Muscle layer of colon (tissue), 2 donors: ENCODE results near the gene GNLY.
A peak's percentile ranks its signal among the peaks of the same experiment; 100 is the strongest.

Source experiments
- H3K27ac ChIP-seq: one replicate; pipeline ENCODE4 v1.7.0; 2013; ENCODE audit warnings: low read depth, mild to moderate bottlenecking, low read length, moderate library complexity
- H3K27me3 ChIP-seq, 2 donors: one replicate each; pipeline ENCODE4 v1.7.0; 2013; ENCODE audit warnings: low read length in 2 of 2, mild to moderate bottlenecking in 2 of 2; ENCODE audit not compliant: insufficient read depth in 2 of 2, control insufficient read depth in 1 of 2
- H3K36me3 ChIP-seq: one replicate; pipeline ENCODE4 v1.7.0; 2013; ENCODE audit warnings: mild to moderate bottlenecking, low read length; ENCODE audit not compliant: insufficient read depth
- H3K4me1 ChIP-seq: one replicate; pipeline ENCODE4 v1.7.0; 2013; ENCODE audit warnings: mild to moderate bottlenecking, low read length; ENCODE audit not compliant: insufficient read depth
- H3K4me3 ChIP-seq, 2 donors: one replicate each; pipeline ENCODE4 v1.7.0; 2013; ENCODE audit warnings: low read length in 2 of 2, low read depth in 1 of 2, mild to moderate bottlenecking in 1 of 2, moderate library complexity in 1 of 2
- H3K9ac ChIP-seq: one replicate; pipeline ENCODE4 v1.7.0; 2013; ENCODE audit warnings: low read length
- H3K9me3 ChIP-seq: one replicate; pipeline ENCODE4 v1.7.0; 2013; ENCODE audit warnings: mild to moderate bottlenecking, low read length
- donor health status: abdominal sarcoma.
- donor health status: Adenocarcinoma of cecum.

GNLY gene

GRCh38 chr2:85678377-85678776, 15.8 kb upstream of the GNLY start:
- peaks cover 10% of the 10 kb centered on the region for H3K4me1 ChIP-seq
- no peaks in the 10 kb centered on the region for H3K9me3 ChIP-seq
- H3K4me3 ChIP-seq, result no peak overlapping the region
- no peaks in the 10 kb centered on the region for H3K36me3 ChIP-seq
- no peak overlapping the region for H3K27ac ChIP-seq
- H3K9ac ChIP-seq, result no peak overlapping the region
- no peaks in the 10 kb centered on the region for H3K27me3 ChIP-seq

- no peaks in the 10 kb centered on the region for H3K27me3 ChIP-seq
- H3K9ac ChIP-seq, result no peak overlapping the region
- H3K36me3 ChIP-seq, result no peaks in the 10 kb centered on the region
- no peaks in the 10 kb centered on the region for H3K9me3 ChIP-seq
- peaks cover 10% of the 10 kb centered on the region for H3K4me1 ChIP-seq
- no peak overlapping the region for H3K27ac ChIP-seq
- peak overlapping the region in 1 of 2 donors; percentile 20 for H3K4me3 ChIP-seq
These were observed 15.1 kb upstream of the GNLY start for GRCh38 chr2:85678794-85679672.

GRCh38 chr2:85680707-85681371, 13.3 kb upstream of the GNLY start:
- Histone ChIP-seq H3K4me1 (peaks cover 10% of the 10 kb centered on the region), H3K36me3 (no peaks in the 10 kb centered on the region), H3K27ac (no peak overlapping the region), H3K9ac (no peak overlapping the region), H3K27me3 (no peaks in the 10 kb centered on the region), H3K9me3 (no peaks in the 10 kb centered on the region), H3K4me3 (no peak overlapping the region)

GRCh38 chr2:85681372-85681763, 12.8 kb upstream of the GNLY start:
- no peak overlapping the region for H3K9ac ChIP-seq
- no peak overlapping the region for H3K27ac ChIP-seq
- no peaks in the 10 kb centered on the region for H3K27me3 ChIP-seq
- peaks cover 10% of the 10 kb centered on the region for H3K4me1 ChIP-seq
- no peak overlapping the region for H3K4me3 ChIP-seq
- no peaks in the 10 kb centered on the region for H3K9me3 ChIP-seq
- no peaks in the 10 kb centered on the region for H3K36me3 ChIP-seq

- H3K9ac ChIP-seq, result no peak overlapping the region
- no peak overlapping the region for H3K4me3 ChIP-seq
- H3K27ac ChIP-seq, result no peak overlapping the region
- no peaks in the 10 kb centered on the region for H3K27me3 ChIP-seq
- no peaks in the 10 kb centered on the region for H3K36me3 ChIP-seq
- H3K4me1 ChIP-seq, result peaks cover 10% of the 10 kb centered on the region
- no peaks in the 10 kb centered on the region for H3K9me3 ChIP-seq
These were observed 12.4 kb upstream of the GNLY start for GRCh38 chr2:85681776-85682175.

- Histone ChIP-seq H3K4me3 (no peak overlapping the region), H3K9ac (no peak overlapping the region), H3K9me3 (no peaks in the 10 kb centered on the region), H3K27ac (no peak overlapping the region), H3K36me3 (no peaks in the 10 kb centered on the region), H3K27me3 (no peaks in the 10 kb centered on the region), H3K4me1 (peaks cover 10% of the 10 kb centered on the region)
These were observed 11.8 kb upstream of the GNLY start for GRCh38 chr2:85682378-85682777.

- Histone ChIP-seq H3K27me3 (no peaks in the 10 kb centered on the region), H3K9me3 (no peaks in the 10 kb centered on the region), H3K27ac (no peak overlapping the region), H3K4me1 (peaks cover under 1% of the 10 kb centered on the region), H3K4me3 (no peak overlapping the region), H3K9ac (no peak overlapping the region), H3K36me3 (no peaks in the 10 kb centered on the region)
These were observed 9.8 kb upstream of the GNLY start for GRCh38 chr2:85684380-85684779.

- Histone ChIP-seq H3K27me3 (no peaks in the 10 kb centered on the region), H3K9me3 (no peaks in the 10 kb centered on the region), H3K4me3 (no peak overlapping the region), H3K4me1 (no peaks in the 10 kb centered on the region), H3K9ac (no peak overlapping the region), H3K36me3 (no peaks in the 10 kb centered on the region), H3K27ac (no peak overlapping the region)
These were observed 9.4 kb upstream of the GNLY start for GRCh38 chr2:85684806-85685205.

- Histone ChIP-seq H3K9ac (no peak overlapping the region), H3K27me3 (no peaks in the 10 kb centered on the region), H3K27ac (no peak overlapping the region), H3K4me3 (no peak overlapping the region), H3K9me3 (no peaks in the 10 kb centered on the region), H3K4me1 (no peaks in the 10 kb centered on the region), H3K36me3 (no peaks in the 10 kb centered on the region)
These were observed 3.2 kb upstream of the GNLY start for GRCh38 chr2:85690932-85691331.

- Histone ChIP-seq H3K9me3 (no peaks in the 10 kb centered on the region), H3K36me3 (no peaks in the 10 kb centered on the region), H3K27me3 (no peaks in the 10 kb centered on the region), H3K4me3 (no peak overlapping the region), H3K9ac (no peak overlapping the region), H3K27ac (no peak overlapping the region), H3K4me1 (no peaks in the 10 kb centered on the region)
These were observed 2.0 kb upstream of the GNLY start for GRCh38 chr2:85692039-85692645.

- H3K4me1 ChIP-seq, result no peaks in the 10 kb centered on the region
- H3K36me3 ChIP-seq, result no peaks in the 10 kb centered on the region
- H3K27me3 ChIP-seq, result no peaks in the 10 kb centered on the region
- H3K9ac ChIP-seq, result no peak overlapping the region
- no peaks in the 10 kb centered on the region for H3K9me3 ChIP-seq
- H3K4me3 ChIP-seq, result no peak overlapping the region
- H3K27ac ChIP-seq, result no peak overlapping the region
These were observed 963 bp downstream of the GNLY start for GRCh38 chr2:85695121-85695520.
